Gastroesophageal sphincter (tissue), 3 donors: Measurements from ENCODE around the gene VEGFA.

Experiments used
- EP300 ChIP-seq: sonication (generic); formaldehyde crosslinking; IDR thresholded peaks from one replicate; pipeline ENCODE4 v1.6.1; 2017; ENCODE audit warnings: antibody characterized with exemption, mild to moderate bottlenecking
- POLR2A ChIP-seq, 2 donors: fragments of 450-650 bp; IDR thresholded peaks; one replicate each; pipeline ENCODE4 v1.6.1; 2017; ENCODE audit warnings: antibody characterized with exemption in 2 of 2, mild to moderate bottlenecking in 2 of 2, moderate library complexity in 1 of 2
- POLR2AphosphoS5 ChIP-seq: sonication (generic); formaldehyde crosslinking; IDR thresholded peaks from one replicate; pipeline ENCODE4 v1.6.1; 2017; ENCODE audit warnings: antibody characterized with exemption
- TF ChIP-seq, protein P1 (sequence below), 4 experiments: fragments of 200-600 bp in 2 of 4; fragments of 450-650 bp in 2 of 4; sonication (generic) in 1 of 4; IDR thresholded peaks; one replicate each; pipeline ENCODE4 v1.5.1; 2017 to 2019; ENCODE audit warnings: antibody characterized with exemption in 4 of 4, mild to moderate bottlenecking in 2 of 4, moderate library complexity in 2 of 4

GRCh38 chr6:43739642-43740091, 30.3 kb upstream of the VEGFA start:
- no peak for TF ChIP-seq POLR2A (IDR thresholded peaks at IDR 0.05)
- TF ChIP-seq, protein P1, sequence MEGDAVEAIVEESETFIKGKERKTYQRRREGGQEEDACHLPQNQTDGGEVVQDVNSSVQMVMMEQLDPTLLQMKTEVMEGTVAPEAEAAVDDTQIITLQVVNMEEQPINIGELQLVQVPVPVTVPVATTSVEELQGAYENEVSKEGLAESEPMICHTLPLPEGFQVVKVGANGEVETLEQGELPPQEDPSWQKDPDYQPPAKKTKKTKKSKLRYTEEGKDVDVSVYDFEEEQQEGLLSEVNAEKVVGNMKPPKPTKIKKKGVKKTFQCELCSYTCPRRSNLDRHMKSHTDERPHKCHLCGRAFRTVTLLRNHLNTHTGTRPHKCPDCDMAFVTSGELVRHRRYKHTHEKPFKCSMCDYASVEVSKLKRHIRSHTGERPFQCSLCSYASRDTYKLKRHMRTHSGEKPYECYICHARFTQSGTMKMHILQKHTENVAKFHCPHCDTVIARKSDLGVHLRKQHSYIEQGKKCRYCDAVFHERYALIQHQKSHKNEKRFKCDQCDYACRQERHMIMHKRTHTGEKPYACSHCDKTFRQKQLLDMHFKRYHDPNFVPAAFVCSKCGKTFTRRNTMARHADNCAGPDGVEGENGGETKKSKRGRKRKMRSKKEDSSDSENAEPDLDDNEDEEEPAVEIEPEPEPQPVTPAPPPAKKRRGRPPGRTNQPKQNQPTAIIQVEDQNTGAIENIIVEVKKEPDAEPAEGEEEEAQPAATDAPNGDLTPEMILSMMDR (IDR thresholded peaks at IDR 0.05), result no peak
- no peak for TF ChIP-seq EP300
- TF ChIP-seq POLR2AphosphoS5, result no peak
